Astrocyte of the cerebellum (primary cell): ENCODE data around the gene TNFRSF18.

ENCODE experiments used
- DNase-seq: peaks from one replicate; pipeline ENCODE4 v3.0.0-alpha.2; 2011; ENCODE audit warnings: low read depth
- H3K4me3 ChIP-seq: 2 replicates; pipeline ENCODE4 v1.5.1; 2011; ENCODE audit warnings: mild to moderate bottlenecking, low read depth, low read length, moderate library complexity
- CTCF ChIP-seq: IDR thresholded peaks from 2 replicates; pipeline ENCODE4 v1.5.1; 2012; ENCODE audit warnings: low read length, low read depth, moderate library complexity, mild to moderate bottlenecking; ENCODE audit errors: missing control alignments
- in situ Hi-C: cut with HindIII; loops from 2 replicates; pipeline ENCODE4 v1.10.0; 2017; ENCODE audit warnings: low sequenced_read_pairs

Gene TNFRSF18

GRCh38 chr1:1161683-1162079, 44.7 kb downstream of the TNFRSF18 start:
- no peak for DNase-seq
- H3K4me3 ChIP-seq, result no peak overlapping the region
- in situ Hi-C loops, result no loop called here
- TF ChIP-seq CTCF, result no peak

DNA sequence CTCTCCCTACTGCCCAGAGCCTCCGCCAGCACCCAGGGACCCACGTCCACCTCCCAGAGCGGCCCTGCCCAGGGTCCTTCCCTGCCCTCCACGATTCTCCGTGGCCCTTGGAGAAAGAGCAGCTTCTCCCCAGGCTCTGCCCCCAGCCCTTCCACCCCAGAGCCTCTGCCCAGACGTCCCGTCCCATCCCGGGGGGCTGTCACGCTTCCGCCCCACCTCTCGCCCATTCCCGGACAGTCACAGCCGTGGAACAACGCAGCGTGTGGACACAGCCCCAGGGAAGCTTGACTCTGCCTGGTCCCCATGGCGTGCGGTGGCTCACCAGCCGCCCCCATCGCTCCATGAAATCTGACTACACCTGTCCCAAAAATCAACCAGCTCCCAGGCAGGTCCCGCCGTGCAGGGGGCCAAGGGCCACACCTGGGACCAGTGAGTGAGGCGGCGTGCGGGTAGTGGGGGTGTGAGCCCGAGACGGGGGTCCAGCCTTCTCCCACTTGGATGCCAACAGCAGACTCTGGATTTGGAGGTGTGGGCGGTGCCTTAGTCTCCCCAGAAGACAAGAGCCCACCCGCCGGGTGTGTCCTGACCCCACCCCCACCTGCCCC, 45.2 kb downstream of the TNFRSF18 start:
- no peak for TF ChIP-seq CTCF
- no peak for DNase-seq
- in situ Hi-C loops, result no loop called here
- no peak overlapping the region for H3K4me3 ChIP-seq

- in situ Hi-C loops, result no loop called here
- H3K4me3 ChIP-seq, result no peak overlapping the region
- TF ChIP-seq CTCF, result no peak
- DNase-seq, result no peak
Measured at GRCh38 chr1:1160281-1160930, 46.0 kb downstream of the TNFRSF18 start.

DNA sequence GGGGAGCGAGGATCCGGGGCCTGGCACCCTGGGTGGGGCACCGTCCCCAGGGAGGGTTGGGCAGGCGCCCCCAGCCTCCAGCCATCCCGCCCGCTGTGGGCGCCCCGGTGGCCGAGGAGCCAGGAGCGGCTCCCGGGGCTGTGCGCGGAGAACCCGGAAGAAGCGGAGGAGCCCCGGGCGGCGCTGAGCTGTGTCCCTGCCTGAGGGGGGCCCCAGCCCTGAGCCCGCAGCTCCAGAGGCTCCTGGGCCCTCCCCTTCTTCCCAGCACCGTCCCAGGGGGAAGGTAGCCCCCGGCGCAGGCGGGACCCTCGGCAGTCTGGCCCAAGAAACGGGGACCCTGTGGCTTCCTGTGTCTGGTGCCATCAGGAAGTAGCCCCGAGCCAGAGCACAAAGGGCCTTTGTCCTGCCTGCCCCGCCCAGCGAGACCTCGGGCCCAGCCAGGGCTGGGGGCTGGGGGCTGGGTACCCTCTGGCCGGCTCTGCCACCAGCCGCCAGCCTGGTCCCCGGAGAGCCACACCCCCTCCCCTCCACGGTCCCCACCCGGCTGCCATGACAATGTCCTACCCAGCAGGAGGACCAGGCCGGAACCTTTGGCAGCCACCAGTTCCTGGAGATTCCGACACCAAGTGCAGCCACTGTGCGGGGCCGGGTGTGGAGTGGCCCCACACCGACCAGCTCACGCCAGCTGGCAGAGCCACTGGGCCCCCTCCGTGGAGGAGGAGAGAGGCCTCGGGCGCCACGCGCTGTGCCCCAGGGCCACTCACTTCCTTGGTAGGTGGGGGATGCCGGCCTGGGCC, 48.3 kb downstream of the TNFRSF18 start:
- no peak for TF ChIP-seq CTCF
- in situ Hi-C loops, result no loop called here
- H3K4me3 ChIP-seq, result peak overlapping the region; percentile 41
- no peak for DNase-seq

- TF ChIP-seq CTCF, result no peak
- in situ Hi-C loops, result no loop called here
- DNase-seq, result peak; percentile 46
Measured at GRCh38 chr1:1157426-1157913, 48.9 kb downstream of the TNFRSF18 start.

DNA sequence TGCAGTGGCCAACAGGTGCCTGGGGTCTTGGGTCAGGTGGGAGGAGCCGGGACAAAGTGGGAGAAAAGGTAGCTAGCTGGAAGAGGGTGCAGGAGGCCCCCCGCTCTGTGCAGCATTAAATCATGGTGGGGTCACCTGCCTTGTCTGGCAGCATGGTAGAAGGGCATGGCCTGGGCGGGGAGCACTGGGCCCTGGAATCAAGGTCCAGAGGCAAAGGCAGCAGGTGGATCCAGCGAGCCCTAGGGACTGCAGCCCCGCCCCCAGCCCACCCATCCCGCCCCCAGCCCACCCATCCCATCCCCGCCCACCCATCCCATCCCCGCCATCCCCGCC, 49.4 kb downstream of the TNFRSF18 start:
- in situ Hi-C loops, result no loop called here
- TF ChIP-seq CTCF, result no peak
- no peak for DNase-seq
- H3K4me3 ChIP-seq, result no peak overlapping the region

More at GRCh38 chr1:1157426-1157913, 48.9 kb downstream of the TNFRSF18 start:
- H3K4me3 ChIP-seq, result peak overlapping the region; percentile 41
